ENCODE data around the gene SUN5. TPM values are rescaled to one million over a fixed set of nuclear protein-coding genes. Genes with fewer than 3 reads are reported as not detected.

SUN5 gene
- total and polyA plus RNA-seq, 11 donors: not detected

GRCh38 chr20:33022289-33022688 is 18.1 kb upstream of the SUN5 start:
- Histone ChIP-seq H3K36me3 (no peaks in the 10 kb centered on the region), H3K27ac (no peak overlapping the region), H3K9me3 (no peaks in the 10 kb centered on the region), H3K4me3 (no peak overlapping the region), H3K27me3 (no peaks in the 10 kb centered on the region), H3K4me1 (no peaks in the 10 kb centered on the region)
- DNase-seq: no peak
- WGBS, 4 donors: 62 to 84% (median 72%) methylated on average over 4 of the region's 4 CpGs
- intact Hi-C loops (cut with DNase I): no loop called here
- TF ChIP-seq, protein P1, sequence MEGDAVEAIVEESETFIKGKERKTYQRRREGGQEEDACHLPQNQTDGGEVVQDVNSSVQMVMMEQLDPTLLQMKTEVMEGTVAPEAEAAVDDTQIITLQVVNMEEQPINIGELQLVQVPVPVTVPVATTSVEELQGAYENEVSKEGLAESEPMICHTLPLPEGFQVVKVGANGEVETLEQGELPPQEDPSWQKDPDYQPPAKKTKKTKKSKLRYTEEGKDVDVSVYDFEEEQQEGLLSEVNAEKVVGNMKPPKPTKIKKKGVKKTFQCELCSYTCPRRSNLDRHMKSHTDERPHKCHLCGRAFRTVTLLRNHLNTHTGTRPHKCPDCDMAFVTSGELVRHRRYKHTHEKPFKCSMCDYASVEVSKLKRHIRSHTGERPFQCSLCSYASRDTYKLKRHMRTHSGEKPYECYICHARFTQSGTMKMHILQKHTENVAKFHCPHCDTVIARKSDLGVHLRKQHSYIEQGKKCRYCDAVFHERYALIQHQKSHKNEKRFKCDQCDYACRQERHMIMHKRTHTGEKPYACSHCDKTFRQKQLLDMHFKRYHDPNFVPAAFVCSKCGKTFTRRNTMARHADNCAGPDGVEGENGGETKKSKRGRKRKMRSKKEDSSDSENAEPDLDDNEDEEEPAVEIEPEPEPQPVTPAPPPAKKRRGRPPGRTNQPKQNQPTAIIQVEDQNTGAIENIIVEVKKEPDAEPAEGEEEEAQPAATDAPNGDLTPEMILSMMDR (IDR thresholded peaks at IDR 0.05): no peak
- no peak for TF ChIP-seq POLR2A (IDR thresholded peaks at IDR 0.05)
- ATAC-seq: no peak

GRCh38 chr20:33021879-33022278 is 17.6 kb upstream of the SUN5 start:
- Histone ChIP-seq H3K27me3 (no peaks in the 10 kb centered on the region), H3K9me3 (no peaks in the 10 kb centered on the region), H3K4me3 (no peak overlapping the region), H3K27ac (no peak overlapping the region), H3K4me1 (no peaks in the 10 kb centered on the region), H3K36me3 (no peaks in the 10 kb centered on the region)
- DNase-seq: no peak
- ATAC-seq: no peak
- intact Hi-C loops (cut with DNase I): no loop called here
- 74 to 89% (median 78%) methylated on average over 3 of the region's 3 CpGs for WGBS, 4 donors
- TF ChIP-seq, protein P1 (IDR thresholded peaks at IDR 0.05): no peak
- no peak for TF ChIP-seq POLR2A (IDR thresholded peaks at IDR 0.05)

DNA sequence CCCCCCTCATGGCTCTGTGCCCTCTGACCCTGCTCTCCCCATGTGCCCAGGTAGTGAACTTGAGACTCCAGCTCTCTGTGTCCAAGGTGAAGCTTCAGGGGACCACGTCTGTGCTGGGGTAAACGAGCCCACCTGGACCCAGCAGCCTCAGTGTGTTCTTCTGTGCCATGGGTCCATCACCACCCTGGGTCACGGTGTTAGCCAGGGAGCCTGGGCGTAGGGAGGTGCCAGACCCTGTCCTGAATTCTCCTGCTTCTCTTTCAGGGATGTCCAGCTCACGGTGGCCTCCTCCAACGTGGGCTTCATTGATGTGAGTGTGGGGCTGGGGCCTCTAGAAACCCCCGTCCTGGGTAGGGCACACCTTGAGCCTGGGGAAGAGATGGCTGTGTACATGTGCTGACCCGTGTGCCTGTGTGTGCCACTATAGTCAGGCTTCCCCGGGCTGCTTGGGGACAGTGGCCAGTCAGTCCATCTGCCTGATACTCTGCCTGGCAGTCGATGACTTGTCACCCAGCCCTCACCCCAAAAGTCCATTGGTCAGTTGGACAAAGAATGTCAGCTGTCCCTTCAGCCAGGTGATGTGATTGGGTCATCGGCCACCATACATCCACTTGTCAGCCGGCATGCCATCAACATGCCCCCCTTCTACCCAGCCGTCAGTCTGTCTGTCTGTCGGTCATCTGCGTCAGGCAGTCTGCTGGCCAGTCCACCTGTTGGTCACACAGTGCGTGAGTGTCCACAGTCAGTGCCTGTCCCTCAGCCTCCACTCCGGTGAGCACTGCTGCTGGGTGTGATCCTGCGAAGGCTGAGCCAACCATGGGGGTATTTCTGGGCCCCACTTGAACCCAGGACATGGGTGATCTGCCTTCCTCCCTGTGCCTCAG is 16.3 kb upstream of the SUN5 start:
- Histone ChIP-seq H3K27ac (no peak overlapping the region), H3K4me3 (no peak overlapping the region), H3K9me3 (no peaks in the 10 kb centered on the region), H3K36me3 (no peaks in the 10 kb centered on the region), H3K27me3 (peaks cover 0 to 4% (median 0%) of the 10 kb centered on the region in 9 donors), H3K4me1 (no peaks in the 10 kb centered on the region)
- 82 to 89% (median 85%) methylated on average over 6 to 18 of the region's 18 CpGs for WGBS, 4 donors
- DNase-seq: no peak
- ATAC-seq: no peak
- TF ChIP-seq POLR2A (IDR thresholded peaks at IDR 0.05): no peak
- TF ChIP-seq, protein P1 (IDR thresholded peaks at IDR 0.05): no peak
- intact Hi-C loops (cut with DNase I): no loop called here

GRCh38 chr20:33019465-33020277 is 15.4 kb upstream of the SUN5 start:
- H3K4me3 ChIP-seq: no peak overlapping the region
- WGBS, 4 donors: 88 to 89% (median 89%) methylated on average over 23 of the region's 23 CpGs
- DNase-seq: no peak
- H3K36me3 ChIP-seq: no peaks in the 10 kb centered on the region
- intact Hi-C loops (cut with DNase I): no loop called here
- H3K27me3 ChIP-seq: peaks cover 0 to 7% (median 0%) of the 10 kb centered on the region in 9 donors
- TF ChIP-seq POLR2A (IDR thresholded peaks at IDR 0.05): no peak
- TF ChIP-seq, protein P1 (IDR thresholded peaks at IDR 0.05): no peak
- no peak for ATAC-seq
- no peak overlapping the region for H3K27ac ChIP-seq
- H3K4me1 ChIP-seq: no peaks in the 10 kb centered on the region
- no peaks in the 10 kb centered on the region for H3K9me3 ChIP-seq
